Activated CD4-positive, alpha-beta T cell treated with anti-CD3 and anti-CD28 coated beads, Interleukin-2, Interleukin-6, amounts not matched to agents 100 ng/mL and 50 ng/mL, durations not matched to agents 16 hours and 8 hours (primary cell): ENCODE measurements around the gene ARHGAP12.

ENCODE experiments used
- DNase-seq: peaks from one replicate; pipeline ENCODE4 v3.0.0-alpha.2; 2020

The ARHGAP12 gene

GRCh38 chr10:31947144-31947926, 18.7 kb upstream of the ARHGAP12 start:
- no peak for DNase-seq

- DNase-seq = no peak
Measured at GRCh38 chr10:31945392-31945791, 16.8 kb upstream of the ARHGAP12 start.

GRCh38 chr10:31944071-31944433, 15.4 kb upstream of the ARHGAP12 start:
- DNase-seq = no peak

GRCh38 chr10:31942892-31943291, 14.3 kb upstream of the ARHGAP12 start:
- DNase-seq = no peak

- no peak for DNase-seq
Measured at GRCh38 chr10:31942435-31942834, 13.8 kb upstream of the ARHGAP12 start.

GRCh38 chr10:31940839-31941653, 12.4 kb upstream of the ARHGAP12 start:
- DNase-seq = no peak

GRCh38 chr10:31939797-31940708, 11.4 kb upstream of the ARHGAP12 start:
- DNase-seq = no peak

- no peak for DNase-seq
Measured at GRCh38 chr10:31937371-31937770, 8.7 kb upstream of the ARHGAP12 start.

GRCh38 chr10:31936933-31937332, 8.3 kb upstream of the ARHGAP12 start:
- no peak for DNase-seq

GRCh38 chr10:31936086-31936485, 7.5 kb upstream of the ARHGAP12 start:
- DNase-seq = no peak

- no peak for DNase-seq
Measured at GRCh38 chr10:31935678-31936077, 7.0 kb upstream of the ARHGAP12 start.

GRCh38 chr10:31932838-31933237, 4.2 kb upstream of the ARHGAP12 start:
- DNase-seq = no peak

GRCh38 chr10:31930856-31931255, 2.2 kb upstream of the ARHGAP12 start:
- no peak for DNase-seq

GRCh38 chr10:31930023-31930751, 1.6 kb upstream of the ARHGAP12 start:
- DNase-seq = peak; percentile 61

GRCh38 chr10:31929261-31930022, 811 bp upstream of the ARHGAP12 start:
- no peak for DNase-seq

- peak; percentile 66 for DNase-seq
Measured at GRCh38 chr10:31927884-31928548, 615 bp downstream of the ARHGAP12 start.

- DNase-seq = peak; percentile 43
Measured at GRCh38 chr10:31927565-31927883, 1.1 kb downstream of the ARHGAP12 start.

- no peak for DNase-seq
Measured at GRCh38 chr10:31926765-31927564, 1.7 kb downstream of the ARHGAP12 start.

- no peak for DNase-seq
Measured at GRCh38 chr10:31926160-31926559, 2.5 kb downstream of the ARHGAP12 start.

GRCh38 chr10:31924833-31925232, 3.8 kb downstream of the ARHGAP12 start:
- no peak for DNase-seq
